Astrocyte of the spinal cord (primary cell): Measurements from ENCODE around the gene LRRC19.
A peak's percentile ranks its signal among the peaks of the same experiment; 100 is the strongest.

Experiments used
- DNase-seq: peaks from one replicate; pipeline ENCODE4 v3.0.0; 2011; ENCODE audit warnings: low read depth, low spot score
- H3K4me3 ChIP-seq: 2 replicates; pipeline ENCODE4 v1.5.1; 2011; ENCODE audit warnings: low read depth, mild to moderate bottlenecking, low read length, moderate library complexity
- CTCF ChIP-seq: IDR thresholded peaks from 2 replicates; pipeline ENCODE4 v1.5.1; 2012; ENCODE audit warnings: low read depth, mild to moderate bottlenecking, low read length, inconsistent platforms
- in situ Hi-C: cut with HindIII; loops from 2 replicates; pipeline ENCODE4 v1.10.0; 2017; ENCODE audit warnings: low sequenced_read_pairs

LRRC19 gene

GRCh38 chr9:26950521-26950920, 55.0 kb downstream of the LRRC19 start:
- in situ Hi-C loops: no loop called here
- H3K4me3 ChIP-seq: no peak overlapping the region
- no peak for TF ChIP-seq CTCF
- no peak for DNase-seq

GRCh38 chr9:26949637-26950069, 55.8 kb downstream of the LRRC19 start:
- TF ChIP-seq CTCF: no peak
- in situ Hi-C loops: no loop called here
- no peak overlapping the region for H3K4me3 ChIP-seq
- no peak for DNase-seq

GRCh38 chr9:26947736-26948135, 57.7 kb downstream of the LRRC19 start:
- no peak for TF ChIP-seq CTCF
- DNase-seq: no peak
- H3K4me3 ChIP-seq: peak overlapping the region; percentile 88
- in situ Hi-C loops: no loop called here

GRCh38 chr9:26946753-26947727, 58.4 kb downstream of the LRRC19 start, which contains the start of gene PLAA:
PLAA (minus strand) TSS chr9:26947242; CDS start chr9:26947045, 197 bp downstream.
- peak within 1 kb of the TSS; percentile 88 for H3K4me3 ChIP-seq
- in situ Hi-C loops: no loop called here
- no peak for TF ChIP-seq CTCF
- peak; percentile 93 for DNase-seq

GRCh38 chr9:26945591-26945990, 59.9 kb downstream of the LRRC19 start:
- in situ Hi-C loops: no loop called here
- H3K4me3 ChIP-seq: peak overlapping the region; percentile 88
- DNase-seq: no peak
- TF ChIP-seq CTCF: no peak
